ENCODE results near the gene MXD3.
A peak's percentile ranks its signal among the peaks of the same experiment; 100 is the strongest.
"Not testable (repeated sequence)": the region's sequence is repeated elsewhere in the genome, so short reads cannot be mapped to it uniquely, and the experiment has no call there.

Gene MXD3

GRCh38 chr5:177306674-177307543 lies 4.8 kb downstream of the MXD3 start:
- H3K4me3 Mint-ChIP-seq: peak overlapping the region; percentile 25
- no peaks in the 10 kb centered on the region for H3K27me3 Mint-ChIP-seq (ENCODE audit: low read depth)
- peaks cover 42% of the 10 kb centered on the region for H3K36me3 Mint-ChIP-seq (ENCODE audit: low read depth)
- no peak overlapping the region for H3K27ac Mint-ChIP-seq
- peaks cover 54% of the 10 kb centered on the region for H3K4me1 Mint-ChIP-seq (ENCODE audit: low read depth)
- H3K9me3 Mint-ChIP-seq: no peaks in the 10 kb centered on the region

- Mint-ChIP-seq H3K27ac (peak overlapping the region; percentile 45), H3K4me1 (ENCODE audit: low read depth) (peaks cover 59% of the 10 kb centered on the region), H3K36me3 (ENCODE audit: low read depth) (peaks cover 42% of the 10 kb centered on the region), H3K4me3 (peak overlapping the region; percentile 48)
- not testable (repeated sequence) for H3K27me3 Mint-ChIP-seq (ENCODE audit: low read depth); H3K9me3 Mint-ChIP-seq
Observed at GRCh38 chr5:177306103-177306640, 5.5 kb downstream of the MXD3 start.

- H3K4me1 Mint-ChIP-seq (ENCODE audit: low read depth): peaks cover 62% of the 10 kb centered on the region
- peaks cover 45% of the 10 kb centered on the region for H3K36me3 Mint-ChIP-seq (ENCODE audit: low read depth)
- H3K4me3 Mint-ChIP-seq: peak overlapping the region; percentile 92
- no peaks in the 10 kb centered on the region for H3K9me3 Mint-ChIP-seq
- H3K27me3 Mint-ChIP-seq (ENCODE audit: low read depth): no peaks in the 10 kb centered on the region
- H3K27ac Mint-ChIP-seq: peak overlapping the region; percentile 87
Observed at GRCh38 chr5:177304392-177305119, 7.1 kb downstream of the MXD3 start.

GRCh38 chr5:177303925-177304391 lies 7.7 kb downstream of the MXD3 start:
- Mint-ChIP-seq H3K4me3 (peak overlapping the region; percentile 92), H3K9me3 (no peaks in the 10 kb centered on the region), H3K4me1 (ENCODE audit: low read depth) (peaks cover 63% of the 10 kb centered on the region), H3K36me3 (ENCODE audit: low read depth) (peaks cover 43% of the 10 kb centered on the region), H3K27ac (peak overlapping the region; percentile 87), H3K27me3 (ENCODE audit: low read depth) (no peaks in the 10 kb centered on the region)

- Mint-ChIP-seq H3K4me3 (peak within 1 kb of the TSS; percentile 92), H3K27ac (peak within 1 kb of the TSS; percentile 87), H3K27me3 (ENCODE audit: low read depth) (no peaks in the 10 kb centered on the region), H3K4me1 (ENCODE audit: low read depth) (peaks cover 67% of the 10 kb centered on the region), H3K9me3 (no peaks in the 10 kb centered on the region), H3K36me3 (ENCODE audit: low read depth) (peaks cover 43% of the 10 kb centered on the region)
Observed at GRCh38 chr5:177303121-177303924, 8.4 kb downstream of the MXD3 start, which contains the start of the genes PRELID1 and RAB24. Gene PRELID1 (plus strand): TSS chr5:177303799. CDS start chr5:177303986, 187 bp downstream. Gene RAB24 (minus strand): TSS chr5:177303719. CDS start chr5:177303288, 431 bp downstream.

GRCh38 chr5:177302354-177303110 lies 9.2 kb downstream of the MXD3 start:
- Mint-ChIP-seq H3K27ac (peak overlapping the region; percentile 86), H3K4me1 (ENCODE audit: low read depth) (peaks cover 71% of the 10 kb centered on the region), H3K36me3 (ENCODE audit: low read depth) (peaks cover 48% of the 10 kb centered on the region), H3K27me3 (ENCODE audit: low read depth) (no peaks in the 10 kb centered on the region), H3K9me3 (no peaks in the 10 kb centered on the region), H3K4me3 (peak overlapping the region; percentile 92)

- Mint-ChIP-seq H3K9me3 (no peaks in the 10 kb centered on the region), H3K4me3 (peak overlapping the region; percentile 92), H3K4me1 (ENCODE audit: low read depth) (peaks cover 69% of the 10 kb centered on the region), H3K27me3 (ENCODE audit: low read depth) (no peaks in the 10 kb centered on the region), H3K36me3 (ENCODE audit: low read depth) (peaks cover 46% of the 10 kb centered on the region), H3K27ac (peak overlapping the region; percentile 86)
Observed at GRCh38 chr5:177301503-177302165, 10.1 kb downstream of the MXD3 start.

GRCh38 chr5:177300951-177301350 lies 10.7 kb downstream of the MXD3 start:
- Mint-ChIP-seq H3K27me3 (ENCODE audit: low read depth) (no peaks in the 10 kb centered on the region), H3K9me3 (no peaks in the 10 kb centered on the region), H3K36me3 (ENCODE audit: low read depth) (peaks cover 47% of the 10 kb centered on the region), H3K4me1 (ENCODE audit: low read depth) (peaks cover 70% of the 10 kb centered on the region), H3K27ac (peak overlapping the region; percentile 95), H3K4me3 (peak overlapping the region; percentile 73)

GRCh38 chr5:177300236-177300880 lies 11.3 kb downstream of the MXD3 start:
- H3K27ac Mint-ChIP-seq: peak overlapping the region; percentile 95
- H3K27me3 Mint-ChIP-seq (ENCODE audit: low read depth): no peaks in the 10 kb centered on the region
- H3K9me3 Mint-ChIP-seq: no peaks in the 10 kb centered on the region
- H3K4me1 Mint-ChIP-seq (ENCODE audit: low read depth): peaks cover 70% of the 10 kb centered on the region
- peaks cover 47% of the 10 kb centered on the region for H3K36me3 Mint-ChIP-seq (ENCODE audit: low read depth)
- H3K4me3 Mint-ChIP-seq: peak overlapping the region; percentile 73

- H3K36me3 Mint-ChIP-seq (ENCODE audit: low read depth): peaks cover 41% of the 10 kb centered on the region
Observed at GRCh38 chr5:177299697-177300096, 12.0 kb downstream of the MXD3 start.

GRCh38 chr5:177297922-177298321 lies 13.8 kb downstream of the MXD3 start:
- H3K27ac Mint-ChIP-seq: no peak overlapping the region
- peaks cover 58% of the 10 kb centered on the region for H3K4me1 Mint-ChIP-seq (ENCODE audit: low read depth)
- no peak overlapping the region for H3K4me3 Mint-ChIP-seq
- H3K27me3 Mint-ChIP-seq (ENCODE audit: low read depth): no peaks in the 10 kb centered on the region
- peaks cover 46% of the 10 kb centered on the region for H3K36me3 Mint-ChIP-seq (ENCODE audit: low read depth)
- H3K9me3 Mint-ChIP-seq: no peaks in the 10 kb centered on the region

More at GRCh38 chr5:177299697-177300096, 12.0 kb downstream of the MXD3 start:
- H3K27ac Mint-ChIP-seq: peak overlapping the region; percentile 88
- peak overlapping the region; percentile 37 for H3K4me3 Mint-ChIP-seq
- H3K27me3 Mint-ChIP-seq (ENCODE audit: low read depth): no peaks in the 10 kb centered on the region
- H3K9me3 Mint-ChIP-seq: no peaks in the 10 kb centered on the region
- H3K4me1 Mint-ChIP-seq (ENCODE audit: low read depth): peaks cover 64% of the 10 kb centered on the region

GRCh38 chr5:177296581-177296980 lies 15.1 kb downstream of the MXD3 start:
- Mint-ChIP-seq H3K27ac (peak overlapping the region; percentile 69), H3K36me3 (ENCODE audit: low read depth) (peaks cover 58% of the 10 kb centered on the region), H3K4me3 (peak overlapping the region; percentile 20), H3K4me1 (ENCODE audit: low read depth) (peaks cover 48% of the 10 kb centered on the region), H3K27me3 (ENCODE audit: low read depth) (no peaks in the 10 kb centered on the region), H3K9me3 (no peaks in the 10 kb centered on the region)
